Ascending aorta (tissue), 2 donors: ENCODE results near the gene ASF1B. TPM values are rescaled to one million over a fixed set of nuclear protein-coding genes. Genes with fewer than 3 reads are reported as not detected.

Source experiments
- DNase-seq, 2 donors: peaks; one replicate each; pipeline ENCODE4 v3.0.0-alpha.2; 2019; ENCODE audit warnings: low spot score in 2 of 2
- H3K27ac ChIP-seq, 2 donors: fragments of 200-600 bp; sonication (generic); one replicate each; pipeline ENCODE4 v1.5.1; 2016 to 2017; ENCODE audit warnings: mild to moderate bottlenecking in 1 of 2
- H3K27me3 ChIP-seq: fragments of 200-600 bp; sonication (generic); one replicate; pipeline ENCODE4 v1.5.1; 2017
- H3K36me3 ChIP-seq, 2 donors: fragments of 200-600 bp; sonication (generic); one replicate each; pipeline ENCODE4 v1.5.1; 2016
- H3K4me1 ChIP-seq, 2 donors: fragments of 200-600 bp; sonication (generic); one replicate each; pipeline ENCODE4 v1.5.1; 2016 to 2017; ENCODE audit warnings: mild to moderate bottlenecking in 1 of 2
- H3K4me3 ChIP-seq, 2 donors: fragments of 200-600 bp; sonication (generic); one replicate each; pipeline ENCODE4 v1.5.1; 2016 to 2017; ENCODE audit warnings: mild to moderate bottlenecking in 1 of 2
- H3K9me3 ChIP-seq, 2 donors: fragments of 200-600 bp; sonication (generic); one replicate each; pipeline ENCODE4 v1.5.1; 2016
- intact Hi-C: fragments of 100-400 bp; cut with DNase I; formaldehyde crosslinking; loops from one replicate; pipeline ENCODE4 v1.15.1; 2023
- total RNA-seq: library from RNA; depleted of rRNA; stranded (reverse); fragments of >200 nt; gene quantifications from one replicate; pipeline ENCODE4 v1.1.0, GENCODE V29; 2016
- TF ChIP-seq, protein P1 (sequence below), 3 experiments: fragments of 200-600 bp in 2 of 3; fragments of 450-650 bp in 1 of 3; sonication (generic) in 2 of 3; IDR thresholded peaks; one replicate each; pipeline ENCODE4 v1.5.1; 2016 to 2019; ENCODE audit warnings: antibody characterized with exemption in 3 of 3, mild to moderate bottlenecking in 1 of 3, moderate library complexity in 1 of 3

Gene ASF1B
- total RNA-seq, 1 donor from 2014 or later = 7.8 TPM

DNA sequence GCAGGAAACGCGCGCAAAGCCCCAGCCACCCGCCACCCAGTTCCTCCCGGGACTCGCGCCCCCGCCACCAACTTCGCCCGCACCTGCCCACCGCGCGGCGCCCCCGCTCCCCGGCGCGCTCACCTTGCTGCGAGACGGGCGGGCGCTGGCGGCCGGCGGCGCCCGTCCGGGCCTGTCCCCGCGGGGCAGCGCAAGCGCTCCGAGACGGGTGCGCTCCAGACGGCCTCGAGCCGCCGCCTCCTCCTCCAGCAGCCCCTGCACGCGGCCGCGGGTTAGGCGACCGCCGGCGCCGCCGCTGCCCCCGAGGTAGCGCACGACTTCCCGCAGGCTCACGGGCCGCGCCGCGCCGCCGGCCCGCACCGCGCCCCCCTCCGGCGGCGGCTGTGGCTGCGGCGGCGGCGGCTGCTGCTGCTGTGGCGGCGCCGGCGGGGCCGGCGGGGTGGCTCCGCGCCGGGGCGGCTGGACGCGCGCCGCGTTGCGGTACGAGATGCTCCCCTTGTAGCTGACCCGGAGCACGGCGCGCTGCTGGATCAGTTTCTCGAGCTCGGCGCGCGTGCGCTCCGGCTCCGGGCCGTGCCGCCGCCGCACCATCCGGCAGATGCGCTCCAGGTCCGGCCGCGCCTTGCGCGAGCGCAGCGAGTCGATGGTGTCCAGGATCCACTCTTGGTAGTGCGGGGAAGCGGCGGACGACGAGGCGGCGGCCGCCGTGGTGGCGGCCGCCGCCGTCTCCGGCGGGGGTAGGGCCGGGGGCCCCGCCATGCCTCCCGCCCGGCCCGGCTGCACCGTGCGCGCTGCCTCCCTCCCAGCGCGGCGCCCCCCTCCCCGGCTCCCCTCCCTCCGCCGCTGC lies 46.5 kb downstream of the ASF1B start:
- intact Hi-C loops = loop anchor here (2.0 kb wide), 2 partner anchors 17 to 29 kb away; no protein-coding TSS in a partner anchor
- TF ChIP-seq, protein P1, sequence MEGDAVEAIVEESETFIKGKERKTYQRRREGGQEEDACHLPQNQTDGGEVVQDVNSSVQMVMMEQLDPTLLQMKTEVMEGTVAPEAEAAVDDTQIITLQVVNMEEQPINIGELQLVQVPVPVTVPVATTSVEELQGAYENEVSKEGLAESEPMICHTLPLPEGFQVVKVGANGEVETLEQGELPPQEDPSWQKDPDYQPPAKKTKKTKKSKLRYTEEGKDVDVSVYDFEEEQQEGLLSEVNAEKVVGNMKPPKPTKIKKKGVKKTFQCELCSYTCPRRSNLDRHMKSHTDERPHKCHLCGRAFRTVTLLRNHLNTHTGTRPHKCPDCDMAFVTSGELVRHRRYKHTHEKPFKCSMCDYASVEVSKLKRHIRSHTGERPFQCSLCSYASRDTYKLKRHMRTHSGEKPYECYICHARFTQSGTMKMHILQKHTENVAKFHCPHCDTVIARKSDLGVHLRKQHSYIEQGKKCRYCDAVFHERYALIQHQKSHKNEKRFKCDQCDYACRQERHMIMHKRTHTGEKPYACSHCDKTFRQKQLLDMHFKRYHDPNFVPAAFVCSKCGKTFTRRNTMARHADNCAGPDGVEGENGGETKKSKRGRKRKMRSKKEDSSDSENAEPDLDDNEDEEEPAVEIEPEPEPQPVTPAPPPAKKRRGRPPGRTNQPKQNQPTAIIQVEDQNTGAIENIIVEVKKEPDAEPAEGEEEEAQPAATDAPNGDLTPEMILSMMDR (IDR thresholded peaks at IDR 0.05) = peak in 1 of 3 experiments; percentile 30
- peak overlapping the region; percentile 80 to 90 for H3K4me3 ChIP-seq
- peak in 1 of 2 donors; percentile 77 for DNase-seq
- H3K9me3 ChIP-seq = peaks cover 5 to 7% of the 10 kb centered on the region in 2 donors
- H3K36me3 ChIP-seq = peaks cover 10 to 12% of the 10 kb centered on the region in 2 donors
- no peaks in the 10 kb centered on the region for H3K27me3 ChIP-seq
- H3K4me1 ChIP-seq = peaks cover 3 to 9% of the 10 kb centered on the region in 2 donors
- peak overlapping the region; percentile 52 to 92 for H3K27ac ChIP-seq

GRCh38 chr19:14089412-14089661 lies 47.1 kb downstream of the ASF1B start:
- H3K9me3 ChIP-seq = peaks cover 5 to 7% of the 10 kb centered on the region in 2 donors
- peak overlapping the region; percentile 1 to 92 for H3K27ac ChIP-seq
- H3K27me3 ChIP-seq = no peaks in the 10 kb centered on the region
- intact Hi-C loops = no loop called here
- peak overlapping the region; percentile 80 to 90 for H3K4me3 ChIP-seq
- DNase-seq = no peak
- H3K4me1 ChIP-seq = peaks cover 3 to 9% of the 10 kb centered on the region in 2 donors
- TF ChIP-seq, protein P1 (IDR thresholded peaks at IDR 0.05) = no peak
- H3K36me3 ChIP-seq = peaks cover 10 to 12% of the 10 kb centered on the region in 2 donors

GRCh38 chr19:14088634-14089411 lies 47.6 kb downstream of the ASF1B start:
- Histone ChIP-seq H3K27me3 (no peaks in the 10 kb centered on the region), H3K4me1 (peaks cover 3 to 9% of the 10 kb centered on the region in 2 donors), H3K4me3 (peak overlapping the region; percentile 80 to 90), H3K9me3 (peaks cover 5 to 7% of the 10 kb centered on the region in 2 donors), H3K27ac (peak overlapping the region; percentile 1 to 92), H3K36me3 (peaks cover 10 to 12% of the 10 kb centered on the region in 2 donors)
- intact Hi-C loops = no loop called here
- DNase-seq = no peak
- TF ChIP-seq, protein P1 (IDR thresholded peaks at IDR 0.05) = no peak

DNA sequence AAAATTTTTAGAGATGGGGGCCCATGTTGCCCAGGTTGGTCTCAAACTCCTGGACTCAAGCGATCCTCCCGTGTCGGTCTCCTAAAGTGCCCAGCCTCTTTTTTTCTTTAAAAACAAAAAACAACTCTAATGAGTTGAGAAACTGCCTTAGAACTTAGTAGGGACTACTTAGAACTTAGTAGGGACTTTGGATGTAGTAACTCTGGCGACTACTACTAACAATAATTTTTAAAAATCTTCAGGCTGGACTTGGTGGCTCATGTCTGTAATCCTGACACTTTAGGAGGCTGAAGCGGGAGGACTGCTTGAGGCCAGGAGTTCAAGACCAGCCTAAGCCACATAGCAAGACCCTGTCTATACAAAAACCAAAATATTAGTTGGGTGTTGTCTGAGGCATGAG lies 50.3 kb downstream of the ASF1B start:
- Histone ChIP-seq H3K27ac (no peak overlapping the region), H3K4me1 (peaks cover 7 to 12% of the 10 kb centered on the region in 2 donors), H3K36me3 (peaks cover 5 to 12% of the 10 kb centered on the region in 2 donors), H3K27me3 (no peaks in the 10 kb centered on the region), H3K9me3 (no peaks in the 10 kb centered on the region), H3K4me3 (no peak overlapping the region)
- no peak for DNase-seq
- TF ChIP-seq, protein P1 (IDR thresholded peaks at IDR 0.05) = no peak
- intact Hi-C loops = no loop called here

DNA sequence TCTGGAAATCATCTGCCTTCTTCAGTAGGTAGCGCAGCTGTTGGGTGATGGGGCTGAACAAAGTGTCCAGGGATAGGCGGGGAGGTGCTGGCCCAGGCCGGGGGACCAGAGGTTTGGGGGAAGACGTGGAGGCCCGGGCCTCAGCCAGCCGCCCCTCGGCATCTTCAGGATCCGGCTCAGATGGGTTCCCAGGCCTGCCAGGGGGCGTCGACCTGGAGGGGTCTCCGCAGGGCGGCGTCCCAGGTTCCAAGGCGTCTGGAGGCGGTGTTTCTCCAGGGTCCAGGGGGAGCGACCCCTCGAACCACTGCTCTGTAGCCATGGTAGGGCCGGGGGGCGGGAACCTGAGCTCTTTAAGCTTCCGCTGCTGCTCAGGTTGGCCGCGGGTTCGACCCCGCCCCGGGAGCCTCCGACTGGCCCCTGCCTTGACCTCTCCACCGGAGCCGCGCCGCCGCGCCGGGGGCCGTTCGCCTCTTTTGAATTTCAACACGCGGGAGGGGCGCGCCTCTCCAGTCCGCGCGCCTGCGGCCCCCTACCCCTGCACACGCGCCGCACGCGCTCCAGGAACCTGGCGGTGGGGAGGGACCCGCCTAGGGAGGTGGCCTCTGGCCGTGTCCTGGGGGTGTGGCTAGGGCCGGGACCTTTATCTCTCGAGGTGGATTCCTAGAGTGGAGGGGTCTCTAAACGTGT lies 50.9 kb downstream of the ASF1B start, which contains the start of gene C19orf67:
Gene C19orf67, minus strand, starts transcription at position 475 of the 687 bp plus-strand sequence. Its CDS starts 156 bp downstream, at position 319.
- TF ChIP-seq, protein P1 (IDR thresholded peaks at IDR 0.05) = no peak
- no peak for DNase-seq
- intact Hi-C loops = no loop called here
- Histone ChIP-seq H3K4me3 (no peak within 1 kb of the TSS), H3K27me3 (no peaks in the 10 kb centered on the region), H3K36me3 (peaks cover 5 to 12% of the 10 kb centered on the region in 2 donors), H3K4me1 (peaks cover 7 to 17% of the 10 kb centered on the region in 2 donors), H3K9me3 (no peaks in the 10 kb centered on the region), H3K27ac (no peak within 1 kb of the TSS)
